ENCODE results near the gene COQ10A.

- TF ChIP-seq POLR2A (IDR thresholded peaks at IDR 0.05) (no peak), POLR2AphosphoS5 (IDR thresholded peaks at IDR 0.05) (no peak)
Measured at GRCh38 chr12:56258820-56259183, 7.9 kb upstream of the COQ10A start.
